Liver (tissue), 3 donors: ENCODE data around the gene EPS8L1.

ENCODE experiments used
- HNF4A ChIP-seq, 2 donors: conservative IDR thresholded peaks; 2 replicates each; pipeline ENCODE4 v1.6.1; 2016; ENCODE audit warnings: antibody characterized with exemption in 2 of 2, mild to moderate bottlenecking in 2 of 2
- MAX ChIP-seq: IDR thresholded peaks from 2 replicates; pipeline ENCODE4 v1.6.1; 2016; ENCODE audit warnings: antibody characterized with exemption
- RAD21 ChIP-seq, 2 donors: IDR thresholded peaks; 2 replicates each; pipeline ENCODE4 v1.6.1; 2016; ENCODE audit warnings: antibody characterized with exemption in 2 of 2, mild to moderate bottlenecking in 2 of 2
- REST ChIP-seq: IDR thresholded peaks from 2 replicates; pipeline ENCODE4 v1.6.1; 2016; ENCODE audit warnings: antibody characterized with exemption, mild to moderate bottlenecking
- SP1 ChIP-seq: IDR thresholded peaks from 2 replicates; pipeline ENCODE4 v1.6.1; 2018; ENCODE audit warnings: antibody characterized with exemption, mild to moderate bottlenecking
- YY1 ChIP-seq: IDR thresholded peaks from 2 replicates; pipeline ENCODE4 v1.6.1; 2016; ENCODE audit warnings: antibody characterized with exemption, mild to moderate bottlenecking
- TF ChIP-seq, protein P1 (sequence below): fragments of 150-350 bp; IDR thresholded peaks from 2 replicates; pipeline ENCODE4 v1.5.1; 2017; ENCODE audit warnings: improper control_type of control experiment, low read depth, low read length; ENCODE audit not compliant: missing input control
- TF ChIP-seq, protein P2 (sequence below): IDR thresholded peaks from 2 replicates; pipeline ENCODE4 v1.6.1; 2016; ENCODE audit warnings: antibody characterized with exemption
- donor health status: healthy.
- donor health status: healthy.

DNA sequence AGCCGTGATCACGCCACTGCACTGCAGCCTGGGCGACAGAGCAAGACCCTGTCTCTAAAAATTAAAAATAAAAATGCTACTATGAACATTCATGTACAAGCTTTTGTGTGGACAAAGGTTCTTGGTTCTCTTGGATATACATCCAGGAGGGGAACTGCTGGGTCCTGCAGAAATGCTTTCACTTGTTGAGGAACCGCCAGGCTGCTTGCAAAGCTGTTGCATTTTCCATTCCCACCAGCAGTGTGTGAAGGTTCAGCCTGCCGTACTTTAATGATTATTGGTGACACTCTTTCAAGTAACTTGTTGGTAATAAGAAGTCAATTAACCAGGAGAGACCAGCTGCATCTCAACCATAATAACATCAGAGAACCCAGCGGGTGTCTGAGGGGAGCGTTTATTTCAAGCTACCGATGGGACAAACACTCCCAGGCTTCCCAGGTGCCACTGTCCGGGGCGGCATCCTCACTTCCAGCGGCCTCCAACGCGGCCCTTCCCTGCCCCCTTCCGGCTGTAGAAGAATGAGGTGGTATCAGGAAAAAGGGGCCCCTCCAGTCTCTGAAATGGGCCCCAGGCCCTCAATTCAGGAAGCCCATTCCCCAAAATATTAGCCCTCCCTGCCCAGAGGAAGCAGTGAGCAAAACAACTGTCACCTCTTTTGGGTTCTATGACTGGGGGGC lies 56.9 kb downstream of the EPS8L1 start:
- no peak for TF ChIP-seq YY1
- TF ChIP-seq, protein P1, sequence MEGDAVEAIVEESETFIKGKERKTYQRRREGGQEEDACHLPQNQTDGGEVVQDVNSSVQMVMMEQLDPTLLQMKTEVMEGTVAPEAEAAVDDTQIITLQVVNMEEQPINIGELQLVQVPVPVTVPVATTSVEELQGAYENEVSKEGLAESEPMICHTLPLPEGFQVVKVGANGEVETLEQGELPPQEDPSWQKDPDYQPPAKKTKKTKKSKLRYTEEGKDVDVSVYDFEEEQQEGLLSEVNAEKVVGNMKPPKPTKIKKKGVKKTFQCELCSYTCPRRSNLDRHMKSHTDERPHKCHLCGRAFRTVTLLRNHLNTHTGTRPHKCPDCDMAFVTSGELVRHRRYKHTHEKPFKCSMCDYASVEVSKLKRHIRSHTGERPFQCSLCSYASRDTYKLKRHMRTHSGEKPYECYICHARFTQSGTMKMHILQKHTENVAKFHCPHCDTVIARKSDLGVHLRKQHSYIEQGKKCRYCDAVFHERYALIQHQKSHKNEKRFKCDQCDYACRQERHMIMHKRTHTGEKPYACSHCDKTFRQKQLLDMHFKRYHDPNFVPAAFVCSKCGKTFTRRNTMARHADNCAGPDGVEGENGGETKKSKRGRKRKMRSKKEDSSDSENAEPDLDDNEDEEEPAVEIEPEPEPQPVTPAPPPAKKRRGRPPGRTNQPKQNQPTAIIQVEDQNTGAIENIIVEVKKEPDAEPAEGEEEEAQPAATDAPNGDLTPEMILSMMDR = peak; percentile 0
- no peak for TF ChIP-seq REST
- TF ChIP-seq, protein P2, sequence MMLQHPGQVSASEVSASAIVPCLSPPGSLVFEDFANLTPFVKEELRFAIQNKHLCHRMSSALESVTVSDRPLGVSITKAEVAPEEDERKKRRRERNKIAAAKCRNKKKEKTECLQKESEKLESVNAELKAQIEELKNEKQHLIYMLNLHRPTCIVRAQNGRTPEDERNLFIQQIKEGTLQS = no peak
- no peak for TF ChIP-seq SP1
- no peak for TF ChIP-seq HNF4A (conservative IDR thresholded peaks at IDR 0.05)
- TF ChIP-seq RAD21 (IDR thresholded peaks at IDR 0.05) = peak in 1 of 2 donors; percentile 42
- TF ChIP-seq MAX = no peak
